ENCODE measurements around the gene PRDM10. TPM values are rescaled to one million over a fixed set of nuclear protein-coding genes. Genes with fewer than 3 reads are reported as not detected.

Gene PRDM10
- total RNA-seq, 1 experiment from 2014 or later = 9.8 TPM

Other genes starting within 250 kb of the PRDM10 start
- gene TMEM45B, start 187.0 kb downstream of the PRDM10 start, total RNA-seq (2014; rRNA removed; shearing (Covaris generic); ENCODE audit: low replicate concordance) = not detected in 2 replicates
- 9.4 and 26.9 TPM in 2 replicates for gene NFRKB, start 107.3 kb downstream of the PRDM10 start, total RNA-seq (2014; rRNA removed; shearing (Covaris generic); ENCODE audit: low replicate concordance)
- gene APLP2, start 67.1 kb upstream of the PRDM10 start, total RNA-seq (2014; rRNA removed; shearing (Covaris generic); ENCODE audit: low replicate concordance) = 50.8 and 68.3 TPM in 2 replicates
- 0.18 and 0.30 TPM in 2 replicates for gene ST14, start 156.9 kb upstream of the PRDM10 start, total RNA-seq (2014; rRNA removed; shearing (Covaris generic); ENCODE audit: low replicate concordance)

Measured in Karpas-422 (cell line).